Kidney (tissue), 14 donors: ENCODE data around the gene MEGF11. TPM values are rescaled to one million over a fixed set of nuclear protein-coding genes. Genes with fewer than 3 reads are reported as not detected.

Experiments
- DNase-seq, 5 donors: peaks; one replicate each; pipeline ENCODE4 v3.0.0-alpha.2; 2013 to 2020
- FAIRE-seq: peaks from 2 replicates; lab custom pipeline; 2012; peaks lifted over from hg19 to GRCh38; lab: Jason Lieb, UNC
- H3K27ac ChIP-seq, 2 donors: one replicate each; pipeline ENCODE4 v1.7.0; 2013; ENCODE audit warnings: low read depth in 2 of 2, low read length in 2 of 2, inconsistent platforms in 1 of 2
- H3K27me3 ChIP-seq: one replicate; pipeline ENCODE4 v1.7.1; 2013; ENCODE audit warnings: low read length, inconsistent platforms; ENCODE audit not compliant: control insufficient read depth, insufficient read depth
- H3K36me3 ChIP-seq, 3 donors: one replicate each; pipeline versions ENCODE4 v1.7.0 to v1.7.1; 2013; ENCODE audit warnings: low read length in 3 of 3, control low read depth in 1 of 3, inconsistent platforms in 1 of 3; ENCODE audit not compliant: insufficient read depth in 3 of 3, control insufficient read depth in 2 of 3
- H3K4me1 ChIP-seq, 3 donors: one replicate each; pipeline versions ENCODE4 v1.7.0 to v1.7.1; 2013; ENCODE audit warnings: low read length in 3 of 3, inconsistent platforms in 1 of 3, low read depth in 1 of 3; ENCODE audit not compliant: control insufficient read depth in 2 of 3, insufficient read depth in 2 of 3
- H3K4me3 ChIP-seq, 3 donors: one replicate each; pipeline versions ENCODE4 v1.7.0 to v1.8.1; 2013; ENCODE audit warnings: low read length in 3 of 3, control low read depth in 1 of 3, inconsistent platforms in 1 of 3
- H3K9ac ChIP-seq, 3 donors: one replicate each; pipeline versions ENCODE4 v1.7.0 to v1.7.1; 2013; ENCODE audit warnings: low read length in 3 of 3, control low read depth in 1 of 3, inconsistent platforms in 1 of 3
- H3K9me3 ChIP-seq, 3 donors: one replicate each; pipeline versions ENCODE4 v1.7.0 to v1.7.1; 2013; ENCODE audit warnings: low read length in 3 of 3, control low read depth in 1 of 3, inconsistent platforms in 1 of 3; ENCODE audit not compliant: control insufficient read depth in 2 of 3, insufficient read depth in 1 of 3
- CTCF ChIP-seq: IDR thresholded peaks from 3 replicates; pipeline ENCODE4 v1.5.1; 2012; ENCODE audit warnings: mild to moderate bottlenecking, moderate library complexity, borderline replicate concordance; ENCODE audit not compliant: insufficient read depth; ENCODE audit errors: extremely low read depth
- intact Hi-C: fragments of 100-400 bp; cut with DNase I; formaldehyde crosslinking; loops from one replicate; pipeline ENCODE4 v1.11.1; 2022
- polyA plus RNA-seq: library from polyadenylated mRNA; stranded (reverse); fragments of 350-450 nt; fragmentation: Illumina TruSeq; extraction: RNeasy Lipid Tissue Mini Kit (QIAGEN cat#74804); gene quantifications from one replicate; pipeline ENCODE4 v1.2.3, GENCODE V29; 2014; ENCODE audit warnings: low read depth, low replicate concordance; ENCODE audit not compliant: insufficient read depth
- total RNA-seq: library from RNA; stranded (reverse); fragmentation: NEBNext Ultra II Directional; extraction: Animal tissue kit (Norgen Biotek cat#: 25700); gene quantifications from one replicate; pipeline ENCODE4 v1.2.1, GENCODE V29; 2021
- donor health status: control.
- donor health status: control.
- donor health status: control.
- donor health status: control.
- donor health status: control.
- donor health status: DM: yes; HTN: yes; CAD: no.
- donor health status: Normal renal cell carcinoma (clear cell type).

MEGF11 gene
- total and polyA plus RNA-seq, 2 donors from 2014 or later: 10.4 to 41.8 TPM

- Histone ChIP-seq H3K36me3 (no peaks in the 10 kb centered on the region), H3K4me1 (no peaks in the 10 kb centered on the region), H3K4me3 (no peak overlapping the region), H3K27ac (no peak overlapping the region), H3K9me3 (no peaks in the 10 kb centered on the region), H3K27me3 (no peaks in the 10 kb centered on the region), H3K9ac (no peak overlapping the region)
- FAIRE-seq: no peak
- no peak for DNase-seq
- no peak for TF ChIP-seq CTCF
- intact Hi-C loops: no loop called here
Observed at GRCh38 chr15:66050264-66050663, 203.3 kb downstream of the MEGF11 start.

- Histone ChIP-seq H3K4me3 (no peak overlapping the region), H3K36me3 (no peaks in the 10 kb centered on the region), H3K27ac (no peak overlapping the region), H3K9me3 (no peaks in the 10 kb centered on the region), H3K27me3 (no peaks in the 10 kb centered on the region), H3K9ac (no peak overlapping the region), H3K4me1 (no peaks in the 10 kb centered on the region)
- no peak for DNase-seq
- TF ChIP-seq CTCF: no peak
- intact Hi-C loops: no loop called here
- FAIRE-seq: no peak
Observed at GRCh38 chr15:66049353-66049752, 204.2 kb downstream of the MEGF11 start.

- Histone ChIP-seq H3K27ac (no peak overlapping the region), H3K9ac (no peak overlapping the region), H3K36me3 (no peaks in the 10 kb centered on the region), H3K4me3 (no peak overlapping the region), H3K27me3 (no peaks in the 10 kb centered on the region), H3K4me1 (no peaks in the 10 kb centered on the region), H3K9me3 (no peaks in the 10 kb centered on the region)
- no peak for DNase-seq
- intact Hi-C loops: no loop called here
- no peak for FAIRE-seq
- TF ChIP-seq CTCF: no peak
Observed at GRCh38 chr15:66047321-66048024, 206.1 kb downstream of the MEGF11 start.
